DMS79 treated with DMSO at 0.1 percent for 48 hours (cell line): Measurements from ENCODE around the gene PRDM2.

Experiments
- DNase-seq: peaks from one replicate; lab custom pipeline; 2025; lab: John Stamatoyannopoulos, UW

The PRDM2 gene

DNA sequence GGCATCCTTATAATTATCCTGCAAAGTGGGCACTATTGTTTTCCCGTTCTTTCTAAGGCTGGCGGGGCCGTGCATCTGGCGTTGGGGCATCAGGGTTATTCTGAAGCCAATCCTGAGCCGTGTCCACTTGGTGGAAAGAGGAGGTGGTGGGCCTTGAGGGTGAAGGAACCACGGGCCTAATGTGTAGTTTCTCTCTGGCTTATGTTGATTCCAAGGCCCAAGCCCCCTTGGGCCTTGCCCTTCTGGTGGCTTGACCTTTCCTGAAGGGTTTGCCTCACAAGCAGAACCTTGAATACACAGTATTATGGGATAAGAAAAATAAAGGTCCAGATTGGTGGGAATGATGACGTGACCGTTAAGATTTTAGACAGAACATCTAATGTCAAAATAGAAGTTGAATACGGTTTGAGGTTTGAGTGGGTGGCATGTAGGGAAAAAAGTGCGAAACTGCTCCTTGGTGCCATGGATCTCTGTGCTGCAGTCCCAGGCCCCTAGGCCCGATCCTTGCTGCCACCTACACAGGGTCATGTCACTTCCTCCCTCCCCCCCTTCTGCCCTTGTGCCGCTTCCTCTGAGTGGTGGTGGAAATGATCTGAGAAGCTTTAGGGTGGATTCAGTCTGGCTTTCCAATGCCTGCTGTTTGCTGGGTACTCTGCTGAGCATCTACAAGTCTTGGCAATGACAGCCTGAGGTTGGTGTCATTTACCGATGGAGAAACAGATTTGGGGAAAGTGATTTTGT lies 90.5 kb downstream of the PRDM2 start:
- no peak for DNase-seq

GRCh38 chr1:13792419-13792818 lies 92.4 kb downstream of the PRDM2 start:
- no peak for DNase-seq

GRCh38 chr1:13793088-13793730 lies 93.2 kb downstream of the PRDM2 start:
- no peak for DNase-seq

DNA sequence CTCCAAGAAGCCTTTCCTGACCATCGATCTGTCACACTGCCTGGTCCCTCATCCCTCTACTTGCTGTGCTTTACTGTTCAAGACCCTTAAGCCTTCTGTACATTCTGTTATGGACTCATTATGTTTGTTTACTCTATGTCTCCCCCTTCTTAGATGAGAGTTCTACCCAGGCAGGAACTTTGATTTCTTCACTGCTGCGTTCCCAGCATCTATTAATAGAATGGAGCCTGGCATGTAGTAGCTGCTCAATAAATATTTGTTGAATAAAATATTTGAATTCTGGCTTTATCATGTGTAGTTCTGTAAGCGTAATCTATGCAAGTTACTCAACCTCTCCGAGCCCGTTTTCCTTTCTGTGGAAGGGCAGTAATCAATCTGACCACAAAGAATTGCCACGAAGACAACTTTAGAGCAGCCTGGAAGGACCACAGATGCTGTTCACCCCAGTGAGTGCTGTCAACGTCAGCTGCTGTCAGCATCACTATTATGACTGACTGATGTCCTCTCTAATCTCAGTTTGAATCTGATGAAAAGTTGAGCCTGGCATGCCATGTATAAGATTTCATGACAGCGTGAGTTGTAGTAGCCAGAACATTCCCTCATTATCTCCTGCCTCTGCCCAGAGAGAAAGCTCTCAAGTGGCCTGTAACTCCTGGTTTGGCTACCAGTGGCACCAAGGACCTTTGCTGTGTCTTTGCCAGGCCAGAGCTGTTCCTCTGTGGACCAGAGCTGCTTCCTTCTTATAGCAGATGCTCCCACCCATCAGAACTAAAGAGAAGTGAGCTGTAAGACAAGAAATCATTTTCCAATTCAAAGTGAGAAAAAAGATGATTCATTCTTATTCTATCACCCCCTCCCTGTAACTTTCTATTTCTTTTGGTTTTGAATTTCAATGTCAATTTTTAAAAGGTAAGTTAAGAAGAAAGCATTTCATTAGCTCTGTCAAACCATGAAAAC lies 94.5 kb downstream of the PRDM2 start:
- DNase-seq, result no peak

DNA sequence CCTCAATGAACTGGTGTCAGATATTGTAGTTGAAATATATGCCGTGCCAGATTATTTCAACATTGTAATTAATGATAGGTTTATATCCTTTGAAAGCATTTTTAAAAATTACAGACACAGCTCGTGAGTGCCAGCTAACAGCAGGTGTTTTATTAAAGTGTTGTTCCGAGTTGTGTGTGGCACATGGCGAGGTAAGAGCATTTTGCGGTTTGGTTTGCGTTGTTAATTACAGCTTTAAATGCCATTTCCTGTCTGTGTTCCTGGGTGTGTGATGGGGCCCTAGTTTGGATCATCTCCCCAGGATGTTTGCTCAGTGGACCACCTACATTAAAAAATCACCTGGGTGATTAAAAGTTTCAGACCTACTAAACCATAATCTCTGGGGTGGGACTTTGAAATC lies 97.4 kb downstream of the PRDM2 start:
- peak; percentile 78 for DNase-seq

DNA sequence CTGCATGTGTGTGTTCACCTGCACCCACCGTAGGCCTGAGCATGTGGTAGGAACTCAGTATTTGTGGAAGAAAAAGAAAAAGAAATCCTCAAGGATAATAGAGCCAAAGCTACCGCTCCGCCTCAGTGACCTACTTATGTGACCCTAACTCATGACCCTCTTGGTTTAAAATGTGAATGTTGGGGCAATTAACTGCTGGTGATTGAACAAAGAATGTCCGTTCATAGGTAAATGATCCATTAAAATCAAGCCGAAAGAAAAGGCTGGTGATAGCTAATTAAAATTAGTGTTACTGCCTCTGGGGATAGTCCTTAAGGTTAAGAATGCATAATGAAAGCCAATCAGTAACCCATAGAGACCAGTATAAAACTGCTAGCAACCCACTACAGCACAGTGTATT lies 98.1 kb downstream of the PRDM2 start:
- DNase-seq, result no peak

DNA sequence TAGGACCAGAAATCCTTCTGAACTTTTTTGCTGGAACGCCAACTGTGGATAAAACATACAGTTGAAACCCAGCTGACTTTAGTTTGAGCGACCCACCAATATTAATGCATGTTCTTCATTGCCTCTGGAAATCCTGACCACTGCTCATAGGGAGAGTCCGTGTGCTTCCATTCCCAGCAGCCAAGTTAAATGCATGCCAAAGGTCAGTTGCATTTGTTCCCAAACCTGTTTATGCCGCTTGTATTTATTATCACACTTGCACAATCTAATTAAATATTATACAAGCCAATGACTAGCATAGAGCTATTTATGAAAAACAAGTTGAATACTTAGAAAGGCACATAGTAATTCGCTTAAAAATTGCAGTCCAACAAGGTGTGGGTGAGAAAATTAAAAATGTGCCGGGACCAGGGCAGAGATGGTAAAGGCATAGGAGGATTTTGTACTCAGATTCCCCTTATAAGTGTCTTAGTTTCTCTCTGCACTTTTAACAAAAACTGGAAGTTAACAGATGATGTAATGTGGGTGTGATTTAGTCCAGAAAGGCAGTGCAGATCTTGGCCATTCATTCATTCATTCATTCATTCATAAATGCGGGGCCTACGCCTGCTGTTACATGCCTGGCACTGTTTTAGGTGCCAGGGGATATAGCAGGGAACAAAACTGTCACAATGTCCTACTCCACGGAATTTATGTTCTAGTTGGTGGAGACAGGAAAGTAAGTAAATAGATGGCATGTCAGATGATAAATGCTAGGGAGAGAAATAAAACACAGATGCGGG lies 99.7 kb downstream of the PRDM2 start:
- DNase-seq, result no peak

- no peak for DNase-seq
Observed at GRCh38 chr1:13801232-13801631, 101.2 kb downstream of the PRDM2 start.

DNA sequence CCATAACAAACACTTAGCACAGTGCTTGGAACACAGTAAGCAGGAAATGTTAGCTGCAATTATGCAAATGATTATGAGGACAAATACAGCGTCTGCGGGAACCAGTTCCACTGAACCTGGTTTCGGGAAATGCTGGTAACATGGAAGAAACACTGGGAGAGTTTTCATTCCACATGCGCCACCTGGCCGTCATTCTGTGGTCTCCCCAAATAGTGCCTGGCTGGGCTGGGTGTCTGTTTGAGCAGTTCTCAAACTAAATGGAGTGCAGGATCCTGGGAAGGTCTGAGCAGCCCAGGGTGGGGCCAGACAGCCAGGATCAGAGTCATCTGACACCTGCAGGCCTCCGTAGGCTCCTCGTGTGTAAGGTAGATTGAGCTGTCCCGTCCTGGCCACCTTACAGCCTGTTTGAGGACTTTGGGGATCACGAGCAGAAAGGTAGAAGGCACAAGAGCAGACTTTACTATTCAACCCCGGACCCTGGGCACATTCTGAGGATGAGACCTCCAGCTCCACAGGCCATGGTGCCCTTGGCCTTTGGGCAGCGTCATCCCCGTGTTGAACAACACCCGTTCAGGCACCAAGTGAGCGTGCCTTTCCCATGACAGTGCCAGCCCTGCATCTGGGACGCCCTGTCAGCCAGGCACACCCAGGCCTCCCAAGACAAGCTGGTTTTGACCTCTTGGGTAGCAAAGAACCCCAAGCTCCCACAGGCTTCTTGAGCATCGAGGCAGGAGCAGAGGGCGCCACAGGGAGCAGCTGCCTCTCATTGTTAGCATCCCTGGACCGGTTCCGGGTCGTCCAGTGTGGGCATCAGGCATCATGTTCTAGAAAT lies 101.9 kb downstream of the PRDM2 start:
- DNase-seq, result no peak

DNA sequence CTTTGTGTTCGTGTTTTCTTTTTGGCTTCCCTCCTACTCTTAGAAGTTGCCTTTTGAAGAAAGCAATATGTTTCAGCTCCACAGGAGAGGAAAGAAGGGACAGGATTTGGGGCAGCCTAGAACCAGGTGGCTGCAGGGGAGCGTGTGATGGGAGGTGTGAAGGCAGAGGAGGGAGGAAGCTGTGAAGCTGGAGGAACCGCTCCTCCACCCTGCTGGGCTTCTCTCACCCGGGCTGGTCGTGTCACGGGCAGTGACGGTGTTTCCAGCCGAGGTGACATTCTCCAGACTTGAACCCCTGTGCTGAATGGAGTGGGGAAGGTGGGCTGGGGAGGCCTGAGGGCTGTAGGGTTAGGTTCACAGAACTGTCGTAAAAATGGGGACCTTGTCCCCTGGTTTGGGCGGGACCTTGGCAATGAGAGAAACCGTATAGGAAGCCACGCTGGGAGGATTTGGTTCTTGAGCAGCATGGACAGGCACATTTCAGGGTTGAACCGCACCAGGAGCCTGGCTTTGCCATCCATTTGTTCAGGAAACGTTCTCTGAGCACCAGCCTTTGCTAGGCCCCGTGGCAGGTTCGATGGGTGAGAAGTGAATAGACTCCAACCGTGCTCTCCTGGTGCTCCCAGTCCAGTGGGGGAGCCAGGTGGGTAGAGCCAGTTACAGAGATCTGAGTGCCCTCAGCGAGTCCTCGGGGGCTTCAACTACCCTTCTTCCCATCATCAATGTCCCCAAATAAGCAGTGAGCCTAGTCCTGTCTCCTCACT lies 103.0 kb downstream of the PRDM2 start:
- DNase-seq, result no peak

GRCh38 chr1:13803546-13804239 lies 103.7 kb downstream of the PRDM2 start:
- DNase-seq, result no peak

GRCh38 chr1:13804240-13804633 lies 104.2 kb downstream of the PRDM2 start:
- DNase-seq, result no peak

- DNase-seq, result no peak
Observed at GRCh38 chr1:13805431-13805830, 105.4 kb downstream of the PRDM2 start.

- DNase-seq, result no peak
Observed at GRCh38 chr1:13806108-13806507, 106.1 kb downstream of the PRDM2 start.

GRCh38 chr1:13807209-13807608 lies 107.2 kb downstream of the PRDM2 start:
- DNase-seq, result no peak

DNA sequence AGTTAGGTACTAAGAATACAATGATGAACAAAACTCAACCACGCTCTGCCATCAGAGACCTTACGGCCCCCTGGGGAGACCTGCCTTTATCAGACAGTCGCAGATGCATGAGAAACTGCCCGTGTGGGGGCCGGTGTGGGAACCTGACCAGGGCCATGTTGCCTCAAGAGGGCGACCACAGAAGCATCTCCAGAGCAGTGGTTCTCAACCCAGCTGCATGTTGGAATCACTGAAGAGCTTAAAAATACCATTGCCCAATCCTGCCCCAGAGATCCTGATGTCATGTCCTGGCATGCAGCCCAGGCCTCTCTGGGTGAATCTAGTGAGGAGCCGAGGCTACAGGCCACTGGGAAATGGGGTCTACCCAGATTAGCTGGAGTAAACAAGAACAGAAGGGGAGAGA lies 108.7 kb downstream of the PRDM2 start:
- DNase-seq, result peak; percentile 84

- DNase-seq, result no peak
Observed at GRCh38 chr1:13809461-13810159, 109.6 kb downstream of the PRDM2 start.

DNA sequence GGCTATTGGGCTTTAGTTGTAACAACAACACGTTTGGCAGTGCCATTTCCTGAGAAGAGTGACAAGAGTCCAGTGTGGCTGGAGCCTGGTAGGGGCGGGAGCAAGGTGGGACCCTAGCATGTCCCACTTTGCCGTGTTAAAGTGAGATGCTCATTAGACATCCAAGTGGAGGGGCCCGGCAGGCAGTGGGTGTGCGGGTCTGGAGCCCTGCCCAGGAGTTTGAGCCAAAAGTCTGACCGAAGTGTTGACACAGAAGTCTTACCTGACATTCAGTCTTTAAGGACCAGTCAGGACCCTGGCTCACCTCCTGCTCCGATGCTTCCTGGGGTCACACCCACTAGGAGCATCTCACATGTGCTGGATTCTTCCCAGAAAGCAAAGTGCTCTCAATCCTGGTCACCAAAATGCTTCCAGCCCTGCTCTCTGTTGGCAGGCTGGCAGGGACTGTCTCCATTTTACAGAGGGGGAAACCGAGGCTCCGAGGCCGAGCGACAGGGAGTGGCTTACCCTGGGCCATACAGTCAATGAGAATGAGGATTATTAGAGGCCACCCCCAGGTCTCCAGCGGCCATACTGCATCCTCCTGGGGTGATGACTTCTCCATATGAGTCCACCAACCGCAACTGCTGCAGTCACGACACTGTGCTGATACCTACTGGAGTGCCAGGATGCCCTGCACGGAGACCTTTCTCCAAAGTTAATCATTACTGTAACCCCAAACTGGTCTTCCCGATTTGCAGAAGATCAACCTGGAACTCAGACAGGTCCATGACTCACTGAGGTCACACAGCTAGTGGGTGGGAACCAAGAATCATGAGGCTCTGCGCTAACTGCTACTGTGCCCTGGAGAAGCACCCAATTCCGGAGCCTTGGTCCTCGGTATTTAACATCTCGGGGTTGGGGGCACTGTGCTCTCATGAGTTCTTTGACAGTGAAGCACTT lies 112.7 kb downstream of the PRDM2 start:
- no peak for DNase-seq
